Stomach (tissue), 4 donors: Measurements from ENCODE around the gene C17orf100.

ENCODE experiments used
- EP300 ChIP-seq: sonication (generic); formaldehyde crosslinking; IDR thresholded peaks from one replicate; pipeline ENCODE4 v1.6.1; 2017; ENCODE audit warnings: antibody characterized with exemption
- POLR2A ChIP-seq, 4 donors: fragments of 450-650 bp; IDR thresholded peaks; one replicate each; pipeline ENCODE4 v1.6.1; 2016; ENCODE audit warnings: antibody characterized with exemption in 4 of 4, control low read depth in 2 of 4, mild to moderate bottlenecking in 1 of 4, moderate library complexity in 1 of 4
- POLR2AphosphoS5 ChIP-seq, 3 donors: sonication (generic); formaldehyde crosslinking; IDR thresholded peaks; one replicate each; pipeline ENCODE4 v1.6.1; 2016; ENCODE audit warnings: antibody characterized with exemption in 3 of 3
- TF ChIP-seq, protein P1 (sequence below), 7 experiments: fragments of 450-650 bp in 4 of 7; fragments of 200-600 bp in 3 of 7; sonication (generic) in 3 of 7; IDR thresholded peaks; one replicate each; pipeline ENCODE4 v1.5.1; 2016 to 2019; ENCODE audit warnings: antibody characterized with exemption in 7 of 7, control low read depth in 2 of 7, mild to moderate bottlenecking in 1 of 7

GRCh38 chr17:6636105-6636504 is 15.5 kb upstream of the C17orf100 start:
- TF ChIP-seq, protein P1, sequence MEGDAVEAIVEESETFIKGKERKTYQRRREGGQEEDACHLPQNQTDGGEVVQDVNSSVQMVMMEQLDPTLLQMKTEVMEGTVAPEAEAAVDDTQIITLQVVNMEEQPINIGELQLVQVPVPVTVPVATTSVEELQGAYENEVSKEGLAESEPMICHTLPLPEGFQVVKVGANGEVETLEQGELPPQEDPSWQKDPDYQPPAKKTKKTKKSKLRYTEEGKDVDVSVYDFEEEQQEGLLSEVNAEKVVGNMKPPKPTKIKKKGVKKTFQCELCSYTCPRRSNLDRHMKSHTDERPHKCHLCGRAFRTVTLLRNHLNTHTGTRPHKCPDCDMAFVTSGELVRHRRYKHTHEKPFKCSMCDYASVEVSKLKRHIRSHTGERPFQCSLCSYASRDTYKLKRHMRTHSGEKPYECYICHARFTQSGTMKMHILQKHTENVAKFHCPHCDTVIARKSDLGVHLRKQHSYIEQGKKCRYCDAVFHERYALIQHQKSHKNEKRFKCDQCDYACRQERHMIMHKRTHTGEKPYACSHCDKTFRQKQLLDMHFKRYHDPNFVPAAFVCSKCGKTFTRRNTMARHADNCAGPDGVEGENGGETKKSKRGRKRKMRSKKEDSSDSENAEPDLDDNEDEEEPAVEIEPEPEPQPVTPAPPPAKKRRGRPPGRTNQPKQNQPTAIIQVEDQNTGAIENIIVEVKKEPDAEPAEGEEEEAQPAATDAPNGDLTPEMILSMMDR (IDR thresholded peaks at IDR 0.05), result no peak
- no peak for TF ChIP-seq POLR2A (IDR thresholded peaks at IDR 0.05)
- no peak for TF ChIP-seq EP300
- no peak for TF ChIP-seq POLR2AphosphoS5 (IDR thresholded peaks at IDR 0.05)
